ENCODE data around the gene PAK1. TPM values are rescaled to one million over a fixed set of nuclear protein-coding genes. Genes with fewer than 3 reads are reported as not detected.

Gene PAK1
- total RNA-seq, 1 donor from 2014 or later, result 83.2 TPM

DNA sequence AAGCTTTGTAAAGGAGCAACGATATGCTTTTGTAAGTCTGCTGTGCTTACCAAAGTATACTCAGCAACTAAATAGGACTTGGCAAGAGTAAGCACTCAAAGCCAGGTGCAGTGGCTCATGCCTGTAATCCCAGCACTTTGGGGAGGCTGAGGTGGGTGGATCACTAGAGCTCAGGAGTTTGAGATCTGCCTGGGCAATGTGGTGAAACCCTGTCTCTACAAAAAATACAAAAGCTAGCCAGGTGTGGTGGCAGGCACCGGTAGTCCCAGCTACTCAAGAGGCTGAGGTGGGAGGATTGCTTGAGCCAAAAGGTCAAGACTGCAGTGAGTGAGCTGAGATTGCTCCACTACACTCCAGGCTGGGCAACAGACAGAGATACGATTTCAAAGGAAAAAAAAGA, 67.5 kb downstream of the PAK1 start:
- TF ChIP-seq, protein P1, sequence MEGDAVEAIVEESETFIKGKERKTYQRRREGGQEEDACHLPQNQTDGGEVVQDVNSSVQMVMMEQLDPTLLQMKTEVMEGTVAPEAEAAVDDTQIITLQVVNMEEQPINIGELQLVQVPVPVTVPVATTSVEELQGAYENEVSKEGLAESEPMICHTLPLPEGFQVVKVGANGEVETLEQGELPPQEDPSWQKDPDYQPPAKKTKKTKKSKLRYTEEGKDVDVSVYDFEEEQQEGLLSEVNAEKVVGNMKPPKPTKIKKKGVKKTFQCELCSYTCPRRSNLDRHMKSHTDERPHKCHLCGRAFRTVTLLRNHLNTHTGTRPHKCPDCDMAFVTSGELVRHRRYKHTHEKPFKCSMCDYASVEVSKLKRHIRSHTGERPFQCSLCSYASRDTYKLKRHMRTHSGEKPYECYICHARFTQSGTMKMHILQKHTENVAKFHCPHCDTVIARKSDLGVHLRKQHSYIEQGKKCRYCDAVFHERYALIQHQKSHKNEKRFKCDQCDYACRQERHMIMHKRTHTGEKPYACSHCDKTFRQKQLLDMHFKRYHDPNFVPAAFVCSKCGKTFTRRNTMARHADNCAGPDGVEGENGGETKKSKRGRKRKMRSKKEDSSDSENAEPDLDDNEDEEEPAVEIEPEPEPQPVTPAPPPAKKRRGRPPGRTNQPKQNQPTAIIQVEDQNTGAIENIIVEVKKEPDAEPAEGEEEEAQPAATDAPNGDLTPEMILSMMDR (IDR thresholded peaks at IDR 0.05; ENCODE audit: unreplicated experiment), result no peak
- no peaks in the 10 kb centered on the region for H3K9me3 Mint-ChIP-seq
- H3K27me3 Mint-ChIP-seq (ENCODE audit: low read depth), result no peaks in the 10 kb centered on the region
- H3K4me1 Mint-ChIP-seq, result peaks cover 35% of the 10 kb centered on the region
- DNase-seq (ENCODE audit: low spot score in 2 of 2, unreplicated experiment in 2 of 2), result no peak
- H3K27ac Mint-ChIP-seq, result no peak overlapping the region
- no peaks in the 10 kb centered on the region for H3K36me3 Mint-ChIP-seq
- no peak overlapping the region for H3K4me3 Mint-ChIP-seq

DNA sequence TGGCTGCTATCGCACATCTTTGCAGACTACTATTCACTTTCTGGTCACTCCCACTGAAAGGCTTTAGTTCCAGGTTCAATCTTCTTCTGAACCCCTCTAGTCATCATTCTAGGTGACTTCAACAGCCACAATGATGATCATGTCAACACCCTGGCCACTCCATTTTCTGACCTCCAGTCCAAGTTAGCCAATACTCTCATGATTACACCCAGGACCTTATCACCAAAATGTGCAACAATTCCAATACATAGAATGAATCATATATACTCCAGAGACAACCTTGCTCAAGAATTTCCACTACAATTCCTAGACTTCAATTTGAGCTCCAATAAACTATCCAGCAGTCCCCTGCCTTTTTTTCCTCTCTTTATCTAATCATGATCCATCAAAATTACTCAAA, 70.7 kb downstream of the PAK1 start:
- H3K27ac Mint-ChIP-seq, result no peak overlapping the region
- H3K9me3 Mint-ChIP-seq, result peaks cover 6% of the 10 kb centered on the region
- DNase-seq (ENCODE audit: low spot score in 2 of 2, unreplicated experiment in 2 of 2), result no peak
- peaks cover 20% of the 10 kb centered on the region for H3K4me1 Mint-ChIP-seq
- no peaks in the 10 kb centered on the region for H3K27me3 Mint-ChIP-seq (ENCODE audit: low read depth)
- no peak overlapping the region for H3K4me3 Mint-ChIP-seq
- TF ChIP-seq, protein P1 (IDR thresholded peaks at IDR 0.05; ENCODE audit: unreplicated experiment), result no peak
- H3K36me3 Mint-ChIP-seq, result no peaks in the 10 kb centered on the region

DNA sequence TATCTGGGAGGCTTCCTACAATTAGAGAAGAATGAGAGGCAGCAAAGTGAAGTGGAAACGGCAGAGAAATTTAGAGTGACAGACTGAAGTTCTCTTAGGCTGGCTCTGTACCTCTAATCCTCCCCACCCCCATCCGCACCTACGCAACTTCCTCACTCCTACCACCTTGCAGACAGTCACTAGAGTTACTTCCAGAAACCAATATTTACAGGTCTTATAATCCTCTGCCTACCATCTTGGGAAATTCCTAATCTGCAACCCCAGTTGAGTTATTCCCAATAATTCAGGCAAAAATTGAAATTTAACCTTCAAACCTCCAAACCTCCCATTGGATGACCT, 71.7 kb downstream of the PAK1 start:
- H3K4me3 Mint-ChIP-seq, result no peak overlapping the region
- H3K27ac Mint-ChIP-seq, result no peak overlapping the region
- no peaks in the 10 kb centered on the region for H3K36me3 Mint-ChIP-seq
- TF ChIP-seq, protein P1 (IDR thresholded peaks at IDR 0.05; ENCODE audit: unreplicated experiment), result no peak
- peaks cover 6% of the 10 kb centered on the region for H3K9me3 Mint-ChIP-seq
- H3K4me1 Mint-ChIP-seq, result peaks cover 11% of the 10 kb centered on the region
- no peak for DNase-seq (ENCODE audit: low spot score in 2 of 2, unreplicated experiment in 2 of 2)
- no peaks in the 10 kb centered on the region for H3K27me3 Mint-ChIP-seq (ENCODE audit: low read depth)

DNA sequence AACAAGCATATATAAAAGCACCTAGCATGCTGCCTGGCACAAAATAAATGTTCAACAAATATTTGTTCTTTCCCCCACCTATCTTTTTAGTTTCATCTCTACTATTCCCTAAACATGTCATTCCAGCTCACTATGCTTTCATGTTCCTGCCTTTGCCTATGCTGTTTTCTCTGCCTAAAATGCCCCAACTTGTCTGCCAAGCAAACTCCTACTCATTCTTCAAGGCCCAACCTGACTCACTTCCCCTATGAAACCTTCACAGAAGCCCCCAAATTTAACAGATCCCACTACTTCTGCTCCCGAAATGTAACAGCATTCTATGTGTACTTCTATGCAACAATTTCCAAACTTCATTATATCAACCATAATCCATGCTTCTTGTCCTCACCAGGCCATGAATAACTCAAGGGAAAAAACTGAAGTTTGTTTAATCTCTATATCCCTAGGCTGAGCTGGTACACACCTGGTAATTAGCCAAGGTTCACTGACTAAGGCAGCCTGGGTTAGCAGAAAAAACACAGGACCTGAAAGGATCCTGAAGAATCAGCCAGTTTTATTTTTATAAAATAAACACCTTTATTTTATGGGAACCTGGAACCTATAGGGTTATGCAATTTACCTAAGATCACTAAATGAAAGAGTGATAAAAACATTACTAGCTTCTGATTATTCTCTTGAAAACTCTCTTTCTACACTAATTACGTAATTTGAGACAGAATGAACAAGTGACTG, 72.2 kb downstream of the PAK1 start:
- Mint-ChIP-seq H3K27ac (no peak overlapping the region), H3K36me3 (no peaks in the 10 kb centered on the region), H3K9me3 (peaks cover 6% of the 10 kb centered on the region), H3K27me3 (ENCODE audit: low read depth) (no peaks in the 10 kb centered on the region), H3K4me1 (peaks cover 11% of the 10 kb centered on the region), H3K4me3 (no peak overlapping the region)
- no peak for DNase-seq (ENCODE audit: low spot score in 2 of 2, unreplicated experiment in 2 of 2)
- TF ChIP-seq, protein P1 (IDR thresholded peaks at IDR 0.05; ENCODE audit: unreplicated experiment), result no peak

DNA sequence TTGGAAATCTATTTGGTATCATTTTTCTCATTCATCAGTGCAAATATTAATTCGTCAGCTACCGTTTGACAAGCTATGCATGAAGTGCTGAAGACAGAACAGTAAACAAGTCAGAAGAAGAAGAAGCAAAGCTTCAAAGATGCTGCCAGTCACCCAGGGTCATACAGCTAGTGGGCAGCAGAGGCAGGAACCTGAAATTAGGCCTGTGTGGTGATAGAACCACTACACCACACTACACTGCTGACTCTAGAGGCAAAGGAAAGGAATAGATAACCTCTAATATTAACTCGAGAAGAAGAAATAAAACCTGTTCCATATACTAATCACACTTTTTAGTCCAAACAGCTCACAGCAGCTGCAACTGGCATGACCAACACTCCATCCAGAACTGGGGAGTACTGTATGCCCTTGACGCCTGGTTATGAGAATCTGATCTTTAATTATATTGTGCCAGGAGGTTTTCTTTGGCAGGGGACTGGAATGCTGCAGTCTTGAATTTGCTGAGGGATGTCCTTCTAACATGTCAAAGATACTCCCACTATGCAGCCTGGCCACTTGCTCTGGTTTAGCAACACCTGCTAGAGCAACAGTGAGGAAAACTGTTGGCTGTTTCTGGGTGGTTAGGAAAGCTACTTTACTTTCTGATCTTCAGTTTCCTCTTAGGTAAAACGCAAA, 73.0 kb downstream of the PAK1 start:
- TF ChIP-seq, protein P1 (IDR thresholded peaks at IDR 0.05; ENCODE audit: unreplicated experiment), result no peak
- Mint-ChIP-seq H3K4me1 (peaks cover 11% of the 10 kb centered on the region), H3K9me3 (peaks cover 6% of the 10 kb centered on the region), H3K4me3 (no peak overlapping the region), H3K27ac (no peak overlapping the region), H3K27me3 (ENCODE audit: low read depth) (no peaks in the 10 kb centered on the region), H3K36me3 (no peaks in the 10 kb centered on the region)
- no peak for DNase-seq (ENCODE audit: low spot score in 2 of 2, unreplicated experiment in 2 of 2)

Measured in mesothelial cell of epicardium (in vitro differentiated cells).